Measurements from ENCODE around the gene LRFN2. TPM values are rescaled to one million over a fixed set of nuclear protein-coding genes. Genes with fewer than 3 reads are reported as not detected.

Gene LRFN2
- total RNA-seq, 3 donors from 2014 or later = not detected

- H3K4me1 ChIP-seq = no peaks in the 10 kb centered on the region
- peaks cover 0 to 3% of the 10 kb centered on the region in 2 donors for H3K27me3 ChIP-seq
- intact Hi-C loops (cut with DNase I; ENCODE audit: low total_unique reads) = no loop called here
- DNase-seq (ENCODE audit: low spot score in 2 of 2) = no peak
- no peak overlapping the region for H3K27ac ChIP-seq
- TF ChIP-seq POLR2AphosphoS5 (IDR thresholded peaks at IDR 0.05) = no peak
- no peaks in the 10 kb centered on the region for H3K36me3 ChIP-seq
- H3K9me3 ChIP-seq = no peaks in the 10 kb centered on the region
- no peak overlapping the region for H3K4me3 ChIP-seq
Measured at GRCh38 chr6:40620574-40621240, 33.5 kb upstream of the LRFN2 start.

- H3K4me3 ChIP-seq = no peak overlapping the region
- no peak overlapping the region for H3K27ac ChIP-seq
- H3K27me3 ChIP-seq = peaks cover 0 to 3% of the 10 kb centered on the region in 2 donors
- TF ChIP-seq POLR2AphosphoS5 (IDR thresholded peaks at IDR 0.05) (no peak), CTCF (IDR thresholded peaks at IDR 0.05) (no peak)
- no peaks in the 10 kb centered on the region for H3K4me1 ChIP-seq
- no peaks in the 10 kb centered on the region for H3K9me3 ChIP-seq
- no peak for DNase-seq (ENCODE audit: low spot score in 2 of 2)
- no peaks in the 10 kb centered on the region for H3K36me3 ChIP-seq
- intact Hi-C loops (cut with DNase I; ENCODE audit: low total_unique reads) = no loop called here
Measured at GRCh38 chr6:40614671-40615070, 27.5 kb upstream of the LRFN2 start.

- no peak overlapping the region for H3K4me3 ChIP-seq
- H3K27ac ChIP-seq = no peak overlapping the region
- H3K9me3 ChIP-seq = no peaks in the 10 kb centered on the region
- DNase-seq (ENCODE audit: low spot score in 2 of 2) = no peak
- H3K36me3 ChIP-seq = no peaks in the 10 kb centered on the region
- H3K27me3 ChIP-seq = peaks cover 0 to 7% of the 10 kb centered on the region in 2 donors
- TF ChIP-seq POLR2AphosphoS5 (IDR thresholded peaks at IDR 0.05) = no peak
- TF ChIP-seq POLR2A (IDR thresholded peaks at IDR 0.05) = no peak
- no peak for TF ChIP-seq CTCF (IDR thresholded peaks at IDR 0.05)
- no peaks in the 10 kb centered on the region for H3K4me1 ChIP-seq
- intact Hi-C loops (cut with DNase I; ENCODE audit: low total_unique reads) = no loop called here
Measured at GRCh38 chr6:40611912-40612311, 24.7 kb upstream of the LRFN2 start.

- H3K4me3 ChIP-seq = no peak overlapping the region
- no peaks in the 10 kb centered on the region for H3K9me3 ChIP-seq
- DNase-seq (ENCODE audit: low spot score in 2 of 2) = no peak
- intact Hi-C loops (cut with DNase I; ENCODE audit: low total_unique reads) = no loop called here
- H3K36me3 ChIP-seq = no peaks in the 10 kb centered on the region
- no peak for TF ChIP-seq POLR2AphosphoS5 (IDR thresholded peaks at IDR 0.05)
- TF ChIP-seq CTCF (IDR thresholded peaks at IDR 0.05) = no peak
- TF ChIP-seq POLR2A (IDR thresholded peaks at IDR 0.05) = no peak
- no peak overlapping the region for H3K27ac ChIP-seq
- H3K4me1 ChIP-seq = no peaks in the 10 kb centered on the region
- peaks cover 0 to 7% of the 10 kb centered on the region in 2 donors for H3K27me3 ChIP-seq
Measured at GRCh38 chr6:40611434-40611833, 24.3 kb upstream of the LRFN2 start.

- H3K27ac ChIP-seq = no peak overlapping the region
- TF ChIP-seq POLR2AphosphoS5 (IDR thresholded peaks at IDR 0.05) = no peak
- H3K27me3 ChIP-seq = peaks cover 0 to 4% of the 10 kb centered on the region in 2 donors
- H3K4me3 ChIP-seq = no peak overlapping the region
- H3K4me1 ChIP-seq = no peaks in the 10 kb centered on the region
- intact Hi-C loops (cut with DNase I; ENCODE audit: low total_unique reads) = no loop called here
- no peaks in the 10 kb centered on the region for H3K9me3 ChIP-seq
- DNase-seq (ENCODE audit: low spot score in 2 of 2) = no peak
- no peaks in the 10 kb centered on the region for H3K36me3 ChIP-seq
Measured at GRCh38 chr6:40610229-40610628, 23.1 kb upstream of the LRFN2 start.

- Histone ChIP-seq H3K4me1 (no peaks in the 10 kb centered on the region), H3K4me3 (no peak overlapping the region), H3K9me3 (no peaks in the 10 kb centered on the region), H3K36me3 (no peaks in the 10 kb centered on the region), H3K27me3 (peaks cover 0 to 31% of the 10 kb centered on the region in 2 donors), H3K27ac (no peak overlapping the region)
- no peak for TF ChIP-seq CTCF (IDR thresholded peaks at IDR 0.05)
- no peak for TF ChIP-seq POLR2A (IDR thresholded peaks at IDR 0.05)
- no peak for TF ChIP-seq POLR2AphosphoS5 (IDR thresholded peaks at IDR 0.05)
- no peak for DNase-seq (ENCODE audit: low spot score in 2 of 2)
- intact Hi-C loops (cut with DNase I; ENCODE audit: low total_unique reads) = no loop called here
Measured at GRCh38 chr6:40606981-40607380, 19.8 kb upstream of the LRFN2 start.

Data from breast epithelium (tissue), 4 donors.